GM23338 (cell line): ENCODE data around the gene DPP10. TPM values are rescaled to one million over a fixed set of nuclear protein-coding genes. Genes with fewer than 3 reads are reported as not detected.

ENCODE experiments used
- ATAC-seq: fragments of 200-7000 bp; cut with Tn5 transposase; 3 replicates; pipeline ENCODE4 v1.9.1; 2020
- DNase-seq: peaks from one replicate; pipeline ENCODE4 v3.0.0-alpha.2; 2015; ENCODE audit warnings: low spot score
- H2AFZ ChIP-seq: fragments of 200-600 bp; sonication (generic); 2 replicates; pipeline ENCODE4 v1.8.0; 2016; ENCODE audit warnings: antibody characterized with exemption, mild to moderate bottlenecking, moderate library complexity
- H3F3A ChIP-seq: fragments of 200-600 bp; sonication (generic); replicated peaks from 2 replicates; pipeline ENCODE4 v1.8.0; 2017; ENCODE audit warnings: antibody characterized with exemption, mixed run types, low read depth
- H3K27ac ChIP-seq: fragments of 200-600 bp; sonication (generic); 2 replicates; pipeline ENCODE4 v1.6.1; 2016; ENCODE audit warnings: low read depth
- H3K27me3 ChIP-seq: fragments of 200-600 bp; sonication (generic); 2 replicates; pipeline ENCODE4 v1.8.0; 2016; ENCODE audit warnings: mild to moderate bottlenecking, mixed run types, moderate library complexity; ENCODE audit not compliant: insufficient read depth
- H3K36me3 ChIP-seq: fragments of 200-600 bp; sonication (generic); 2 replicates; pipeline ENCODE4 v1.8.0; 2016; ENCODE audit warnings: mild to moderate bottlenecking; ENCODE audit not compliant: insufficient read depth
- H3K4me1 ChIP-seq: fragments of 200-600 bp; sonication (generic); 2 replicates; pipeline ENCODE4 v1.8.0; 2016; ENCODE audit warnings: mild to moderate bottlenecking, moderate library complexity; ENCODE audit not compliant: insufficient read depth
- H3K4me2 ChIP-seq: fragments of 200-600 bp; sonication (generic); 2 replicates; pipeline ENCODE4 v1.7.1; 2017; ENCODE audit warnings: mixed run types
- H3K4me3 ChIP-seq: fragments of 200-600 bp; sonication (generic); 2 replicates; pipeline ENCODE4 v1.6.1; 2016; ENCODE audit warnings: mixed run types
- H3K79me2 ChIP-seq: fragments of 200-600 bp; sonication (generic); replicated peaks from 2 replicates; pipeline ENCODE4 v1.8.0; 2017; ENCODE audit warnings: mild to moderate bottlenecking; ENCODE audit not compliant: insufficient read depth
- H3K9me2 ChIP-seq: fragments of 200-600 bp; sonication (generic); 2 replicates; pipeline ENCODE4 v1.8.0; 2017; ENCODE audit not compliant: insufficient read depth
- H4K20me1 ChIP-seq: fragments of 200-600 bp; sonication (generic); replicated peaks from 2 replicates; pipeline ENCODE4 v1.8.0; 2017; ENCODE audit warnings: mild to moderate bottlenecking; ENCODE audit not compliant: insufficient read depth
- H3K27ac Mint-ChIP-seq: 2 replicates; pipeline ENCODE4 v1.8.0; 2020; ENCODE audit warnings: inconsistent platforms, mild to moderate bottlenecking, moderate library complexity, mixed read lengths
- H3K27me3 Mint-ChIP-seq: 3 replicates; pipeline ENCODE4 v1.8.0; 2022; ENCODE audit warnings: low read depth, mild to moderate bottlenecking, moderate library complexity, mixed read lengths, inconsistent platforms; ENCODE audit not compliant: insufficient read depth, poor library complexity
- H3K36me3 Mint-ChIP-seq: 3 replicates; pipeline ENCODE4 v1.8.0; 2021; ENCODE audit warnings: low read depth, mild to moderate bottlenecking, inconsistent platforms, moderate library complexity, mixed read lengths
- H3K4me1 Mint-ChIP-seq: 3 replicates; pipeline ENCODE4 v1.8.0; 2020; ENCODE audit warnings: mild to moderate bottlenecking, inconsistent platforms, mixed read lengths
- H3K4me3 Mint-ChIP-seq: 3 replicates; pipeline ENCODE4 v1.8.0; 2021; ENCODE audit warnings: moderate library complexity, mild to moderate bottlenecking, inconsistent platforms, mixed read lengths
- H3K9me3 Mint-ChIP-seq: 3 replicates; pipeline ENCODE4 v1.8.0; 2020; ENCODE audit warnings: moderate library complexity, mild to moderate bottlenecking, inconsistent platforms, mixed read lengths
- CREB1 ChIP-seq: fragments of 250-450 bp; sonication (Bioruptor Pico); IDR thresholded peaks from 2 replicates; pipeline ENCODE4 v1.5.0; 2020; ENCODE audit warnings: low read depth, mild to moderate bottlenecking, moderate library complexity
- JUNB ChIP-seq: IDR thresholded peaks from one replicate; pipeline ENCODE4 v1.6.1; 2016; ENCODE audit warnings: antibody characterized with exemption; ENCODE audit not compliant: unreplicated experiment
- NANOG ChIP-seq: IDR thresholded peaks from 2 replicates; pipeline ENCODE4 v1.6.1; 2016; ENCODE audit warnings: antibody characterized with exemption, borderline replicate concordance
- REST ChIP-seq: IDR thresholded peaks from one replicate; pipeline ENCODE4 v1.6.1; 2018; ENCODE audit warnings: antibody characterized with exemption; ENCODE audit not compliant: unreplicated experiment
- ZNF114 ChIP-seq: fragments of 250-450 bp; sonication (Bioruptor Pico); IDR thresholded peaks from 2 replicates; pipeline ENCODE4 v1.5.0; 2020; ENCODE audit warnings: mild to moderate bottlenecking, moderate library complexity
- long read RNA-seq: library from polyadenylated mRNA; unstranded; transcript quantifications from one replicate; pipeline ENCODE4 v2.0.0, GENCODE V29; 2020; ENCODE audit not compliant: unreplicated experiment
- polyA plus RNA-seq: library from polyadenylated mRNA; unstranded; fragments of >200 nt; fragmentation: Nextera tagmentation; extraction: Ambion mirVana; gene quantifications from 2 replicates; pipeline ENCODE4 v1.2.1, GENCODE V29; 2016
- total RNA-seq: library from RNA; depleted of rRNA; stranded (reverse); fragments of >200 nt; shearing (Covaris generic); gene quantifications from 2 replicates; pipeline ENCODE4 v1.2.3, GENCODE V29; 2014; rRNA removed
- TF ChIP-seq, protein P1 (sequence below): fragments of 250-450 bp; sonication (Bioruptor Pico); IDR thresholded peaks from 2 replicates; pipeline ENCODE4 v1.5.0; 2020; ENCODE audit warnings: mild to moderate bottlenecking, moderate library complexity

Gene DPP10
- total RNA-seq (14.8 and 26.3 TPM in 2 replicates), polyA plus RNA-seq (2.8 and 3.6 TPM in 2 replicates)
- long read RNA-seq: 0 reads

DNA sequence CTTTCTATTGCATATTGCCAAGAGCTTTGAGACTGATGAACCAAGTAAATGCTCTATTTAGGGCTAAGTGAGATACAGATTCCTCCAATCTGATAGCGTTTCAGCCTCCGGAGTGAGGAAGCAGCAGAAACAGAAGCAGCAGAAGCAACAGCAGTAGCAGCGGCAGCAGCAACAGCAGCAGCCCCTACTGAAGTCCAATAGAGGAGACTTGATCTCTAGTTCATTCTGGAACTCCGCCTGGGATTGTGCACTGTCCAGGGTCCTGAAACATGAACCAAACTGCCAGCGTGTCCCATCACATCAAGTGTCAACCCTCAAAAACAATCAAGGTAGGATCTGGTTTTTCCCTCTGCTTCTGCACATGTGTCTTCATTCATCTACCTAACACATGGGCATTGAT lies at the start of gene DPP10:
TSS of gene DPP10 (plus strand) at position 132 of the 400 bp plus-strand sequence.
- H3K4me1 ChIP-seq: no peaks in the 10 kb centered on the region
- no peak for TF ChIP-seq CREB1 (CRISPR knock-in tag)
- no peak for TF ChIP-seq NANOG
- TF ChIP-seq ZNF114: no peak
- no peak for TF ChIP-seq JUNB
- TF ChIP-seq REST: peak; percentile 85
- TF ChIP-seq, protein P1, sequence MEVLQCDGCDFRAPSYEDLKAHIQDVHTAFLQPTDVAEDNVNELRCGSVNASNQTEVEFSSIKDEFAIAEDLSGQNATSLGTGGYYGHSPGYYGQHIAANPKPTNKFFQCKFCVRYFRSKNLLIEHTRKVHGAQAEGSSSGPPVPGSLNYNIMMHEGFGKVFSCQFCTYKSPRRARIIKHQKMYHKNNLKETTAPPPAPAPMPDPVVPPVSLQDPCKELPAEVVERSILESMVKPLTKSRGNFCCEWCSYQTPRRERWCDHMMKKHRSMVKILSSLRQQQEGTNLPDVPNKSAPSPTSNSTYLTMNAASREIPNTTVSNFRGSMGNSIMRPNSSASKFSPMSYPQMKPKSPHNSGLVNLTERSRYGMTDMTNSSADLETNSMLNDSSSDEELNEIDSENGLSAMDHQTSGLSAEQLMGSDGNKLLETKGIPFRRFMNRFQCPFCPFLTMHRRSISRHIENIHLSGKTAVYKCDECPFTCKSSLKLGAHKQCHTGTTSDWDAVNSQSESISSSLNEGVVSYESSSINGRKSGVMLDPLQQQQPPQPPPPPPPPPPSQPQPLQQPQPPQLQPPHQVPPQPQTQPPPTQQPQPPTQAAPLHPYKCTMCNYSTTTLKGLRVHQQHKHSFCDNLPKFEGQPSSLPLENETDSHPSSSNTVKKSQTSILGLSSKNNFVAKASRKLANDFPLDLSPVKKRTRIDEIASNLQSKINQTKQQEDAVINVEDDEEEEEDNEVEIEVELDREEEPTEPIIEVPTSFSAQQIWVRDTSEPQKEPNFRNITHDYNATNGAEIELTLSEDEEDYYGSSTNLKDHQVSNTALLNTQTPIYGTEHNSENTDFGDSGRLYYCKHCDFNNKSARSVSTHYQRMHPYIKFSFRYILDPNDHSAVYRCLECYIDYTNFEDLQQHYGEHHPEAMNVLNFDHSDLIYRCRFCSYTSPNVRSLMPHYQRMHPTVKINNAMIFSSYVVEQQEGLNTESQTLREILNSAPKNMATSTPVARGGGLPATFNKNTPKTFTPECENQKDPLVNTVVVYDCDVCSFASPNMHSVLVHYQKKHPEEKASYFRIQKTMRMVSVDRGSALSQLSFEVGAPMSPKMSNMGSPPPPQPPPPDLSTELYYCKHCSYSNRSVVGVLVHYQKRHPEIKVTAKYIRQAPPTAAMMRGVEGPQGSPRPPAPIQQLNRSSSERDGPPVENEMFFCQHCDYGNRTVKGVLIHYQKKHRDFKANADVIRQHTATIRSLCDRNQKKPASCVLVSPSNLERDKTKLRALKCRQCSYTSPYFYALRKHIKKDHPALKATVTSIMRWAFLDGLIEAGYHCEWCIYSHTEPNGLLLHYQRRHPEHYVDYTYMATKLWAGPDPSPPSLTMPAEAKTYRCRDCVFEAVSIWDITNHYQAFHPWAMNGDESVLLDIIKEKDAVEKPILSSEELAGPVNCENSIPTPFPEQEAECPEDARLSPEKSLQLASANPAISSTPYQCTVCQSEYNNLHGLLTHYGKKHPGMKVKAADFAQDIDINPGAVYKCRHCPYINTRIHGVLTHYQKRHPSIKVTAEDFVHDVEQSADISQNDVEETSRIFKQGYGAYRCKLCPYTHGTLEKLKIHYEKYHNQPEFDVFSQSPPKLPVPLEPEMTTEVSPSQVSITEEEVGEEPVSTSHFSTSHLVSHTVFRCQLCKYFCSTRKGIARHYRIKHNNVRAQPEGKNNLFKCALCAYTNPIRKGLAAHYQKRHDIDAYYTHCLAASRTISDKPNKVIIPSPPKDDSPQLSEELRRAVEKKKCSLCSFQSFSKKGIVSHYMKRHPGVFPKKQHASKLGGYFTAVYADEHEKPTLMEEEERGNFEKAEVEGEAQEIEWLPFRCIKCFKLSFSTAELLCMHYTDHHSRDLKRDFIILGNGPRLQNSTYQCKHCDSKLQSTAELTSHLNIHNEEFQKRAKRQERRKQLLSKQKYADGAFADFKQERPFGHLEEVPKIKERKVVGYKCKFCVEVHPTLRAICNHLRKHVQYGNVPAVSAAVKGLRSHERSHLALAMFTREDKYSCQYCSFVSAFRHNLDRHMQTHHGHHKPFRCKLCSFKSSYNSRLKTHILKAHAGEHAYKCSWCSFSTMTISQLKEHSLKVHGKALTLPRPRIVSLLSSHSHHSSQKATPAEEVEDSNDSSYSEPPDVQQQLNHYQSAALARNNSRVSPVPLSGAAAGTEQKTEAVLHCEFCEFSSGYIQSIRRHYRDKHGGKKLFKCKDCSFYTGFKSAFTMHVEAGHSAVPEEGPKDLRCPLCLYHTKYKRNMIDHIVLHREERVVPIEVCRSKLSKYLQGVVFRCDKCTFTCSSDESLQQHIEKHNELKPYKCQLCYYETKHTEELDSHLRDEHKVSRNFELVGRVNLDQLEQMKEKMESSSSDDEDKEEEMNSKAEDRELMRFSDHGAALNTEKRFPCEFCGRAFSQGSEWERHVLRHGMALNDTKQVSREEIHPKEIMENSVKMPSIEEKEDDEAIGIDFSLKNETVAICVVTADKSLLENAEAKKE: peak; percentile 84
- H3K9me2 ChIP-seq: no peaks in the 10 kb centered on the region
- H3K36me3 ChIP-seq: no peaks in the 10 kb centered on the region
- no peaks in the 10 kb centered on the region for H3F3A ChIP-seq
- no peaks in the 10 kb centered on the region for H3K79me2 ChIP-seq
- Mint-ChIP-seq H3K4me1 (peaks cover 5% of the 10 kb centered on the region; the same call in 2 of the 3 replicates), H3K27ac (no peak within 1 kb of the TSS), H3K9me3 (peaks cover 5% of the 10 kb centered on the region; the same call in 2 of the 3 replicates), H3K27me3 (no peaks in the 10 kb centered on the region), H3K4me3 (no peak within 1 kb of the TSS), H3K36me3 (no peaks in the 10 kb centered on the region)
- H3K27ac ChIP-seq: no peak within 1 kb of the TSS
- no peak within 1 kb of the TSS for H2AFZ ChIP-seq
- H4K20me1 ChIP-seq: no peaks in the 10 kb centered on the region
- peak; percentile 66 for DNase-seq
- no peak within 1 kb of the TSS for H3K4me3 ChIP-seq
- H3K4me2 ChIP-seq: no peak within 1 kb of the TSS
- peak; percentile 93 for ATAC-seq
- no peaks in the 10 kb centered on the region for H3K27me3 ChIP-seq
